Measurements from ENCODE around the gene ALOX12B. TPM values are rescaled to one million over a fixed set of nuclear protein-coding genes. Genes with fewer than 3 reads are reported as not detected.
A peak's percentile ranks its signal among the peaks of the same experiment; 100 is the strongest.
"Not testable (repeated sequence)": the region's sequence is repeated elsewhere in the genome, so short reads cannot be mapped to it uniquely, and the experiment has no call there.

The ALOX12B gene
- total RNA-seq, 4 donors from 2014 or later, result not detected

- TF ChIP-seq CTCF (IDR thresholded peaks at IDR 0.05) (no peak), EP300 (IDR thresholded peaks at IDR 0.05) (no peak), POLR2A (IDR thresholded peaks at IDR 0.05) (no peak)
- Histone ChIP-seq H3K4me3 (no peak overlapping the region), H3K9me3 (no peaks in the 10 kb centered on the region), H3K27ac (no peak overlapping the region), H3K36me3 (no peaks in the 10 kb centered on the region), H3K27me3 (peaks cover 0 to 47% of the 10 kb centered on the region in 2 donors), H3K4me1 (peaks cover 0 to 14% (median 0%) of the 10 kb centered on the region in 4 donors)
- 60 to 62% methylated on average over 14 to 15 of the region's 15 CpGs for WGBS, 2 donors
- DNase-seq (ENCODE audit: low spot score in 2 of 2), result no peak
Observed at GRCh38 chr17:8066841-8067775, 20.4 kb downstream of the ALOX12B start.

GRCh38 chr17:8064561-8065019, 22.9 kb downstream of the ALOX12B start:
- Histone ChIP-seq H3K4me1 (peaks cover 0 to 23% (median 0%) of the 10 kb centered on the region in 4 donors), H3K27ac (no peak overlapping the region), H3K27me3 (peaks cover 0 to 56% of the 10 kb centered on the region in 2 donors), H3K36me3 (no peaks in the 10 kb centered on the region), H3K9me3 (no peaks in the 10 kb centered on the region), H3K4me3 (no peak overlapping the region)
- no peak for DNase-seq (ENCODE audit: low spot score in 2 of 2)
- no peak for TF ChIP-seq POLR2A (IDR thresholded peaks at IDR 0.05)
- TF ChIP-seq CTCF (IDR thresholded peaks at IDR 0.05), result no peak
- no peak for TF ChIP-seq EP300 (IDR thresholded peaks at IDR 0.05)
- whole genome bisulfite sequencing, 2 donors, result 30 to 45% methylated on average over 6 of the region's 6 CpGs

GRCh38 chr17:8063761-8064534, 23.6 kb downstream of the ALOX12B start:
- Histone ChIP-seq H3K4me1 (peaks cover 0 to 21% (median 0%) of the 10 kb centered on the region in 4 donors), H3K27ac (no peak overlapping the region), H3K9me3 (no peaks in the 10 kb centered on the region), H3K36me3 (no peaks in the 10 kb centered on the region), H3K4me3 (no peak overlapping the region), H3K27me3 (peaks cover 0 to 62% of the 10 kb centered on the region in 2 donors)
- DNase-seq (ENCODE audit: low spot score in 2 of 2), result no peak
- 7 to 8% methylated on average over 14 to 16 of the region's 28 CpGs for WGBS, 2 donors
- TF ChIP-seq POLR2A (IDR thresholded peaks at IDR 0.05) (no peak), EP300 (IDR thresholded peaks at IDR 0.05) (no peak)

- Histone ChIP-seq H3K4me1 (peaks cover 0 to 21% (median 0%) of the 10 kb centered on the region in 4 donors), H3K27ac (no peak overlapping the region), H3K27me3 (peaks cover 0 to 72% of the 10 kb centered on the region in 2 donors), H3K36me3 (no peaks in the 10 kb centered on the region), H3K4me3 (peak overlapping the region in 1 of 4 donors; percentile 17), H3K9me3 (no peaks in the 10 kb centered on the region)
- 11 to 12% methylated on average over 15 of the region's 15 CpGs for WGBS, 2 donors
- no peak for DNase-seq (ENCODE audit: low spot score in 2 of 2)
- TF ChIP-seq EP300 (IDR thresholded peaks at IDR 0.05), result no peak
- no peak for TF ChIP-seq POLR2A (IDR thresholded peaks at IDR 0.05)
- TF ChIP-seq CTCF (IDR thresholded peaks at IDR 0.05), result no peak
Observed at GRCh38 chr17:8062807-8063483, 24.6 kb downstream of the ALOX12B start.

GRCh38 chr17:8062435-8062806, 25.1 kb downstream of the ALOX12B start:
- Histone ChIP-seq H3K27me3 (peaks cover 0 to 74% of the 10 kb centered on the region in 2 donors), H3K4me3 (peak overlapping the region in 1 of 4 donors; percentile 17), H3K4me1 (peaks cover 0 to 27% (median 0%) of the 10 kb centered on the region in 4 donors), H3K27ac (no peak overlapping the region), H3K9me3 (no peaks in the 10 kb centered on the region), H3K36me3 (no peaks in the 10 kb centered on the region)
- TF ChIP-seq EP300 (IDR thresholded peaks at IDR 0.05) (no peak), POLR2A (IDR thresholded peaks at IDR 0.05) (no peak), CTCF (IDR thresholded peaks at IDR 0.05) (no peak)
- 11% methylated on average over 8 of the region's 8 CpGs for WGBS, 2 donors
- DNase-seq (ENCODE audit: low spot score in 2 of 2), result no peak

- Histone ChIP-seq H3K27me3 (peaks cover 0 to 74% of the 10 kb centered on the region in 2 donors), H3K4me1 (peaks cover 0 to 30% (median 0%) of the 10 kb centered on the region in 4 donors)
- H3K9me3 ChIP-seq; H3K4me3 ChIP-seq; H3K36me3 ChIP-seq; H3K27ac ChIP-seq; DNase-seq (ENCODE audit: low spot score in 2 of 2): not testable (repeated sequence)
- WGBS, 2 donors, result 34 to 54% methylated on average over 8 of the region's 8 CpGs
Observed at GRCh38 chr17:8061851-8062250, 25.7 kb downstream of the ALOX12B start.

All from tibial nerve (tissue), 4 donors.